Skin epidermis (tissue), 12 donors: ENCODE results near the gene ZNF407.
"Not testable (repeated sequence)": the region's sequence is repeated elsewhere in the genome, so short reads cannot be mapped to it uniquely, and the experiment has no call there.

Experiments used
- H3K27ac ChIP-seq, 21 experiments: fragments of 200-600 bp; sonication (generic) in 11 of 21; one replicate each; pipeline ENCODE4 v1.5.0; 2020; ENCODE audit warnings: mild to moderate bottlenecking in 3 of 21, inconsistent platforms in 2 of 21, moderate library complexity in 2 of 21
- H3K4me3 ChIP-seq, 7 experiments: fragments of 200-600 bp; sonication (generic) in 2 of 7; one replicate each; pipeline ENCODE4 v1.5.0; 2020; ENCODE audit warnings: inconsistent platforms in 2 of 7, mild to moderate bottlenecking in 2 of 7, moderate library complexity in 1 of 7

Gene ZNF407

DNA sequence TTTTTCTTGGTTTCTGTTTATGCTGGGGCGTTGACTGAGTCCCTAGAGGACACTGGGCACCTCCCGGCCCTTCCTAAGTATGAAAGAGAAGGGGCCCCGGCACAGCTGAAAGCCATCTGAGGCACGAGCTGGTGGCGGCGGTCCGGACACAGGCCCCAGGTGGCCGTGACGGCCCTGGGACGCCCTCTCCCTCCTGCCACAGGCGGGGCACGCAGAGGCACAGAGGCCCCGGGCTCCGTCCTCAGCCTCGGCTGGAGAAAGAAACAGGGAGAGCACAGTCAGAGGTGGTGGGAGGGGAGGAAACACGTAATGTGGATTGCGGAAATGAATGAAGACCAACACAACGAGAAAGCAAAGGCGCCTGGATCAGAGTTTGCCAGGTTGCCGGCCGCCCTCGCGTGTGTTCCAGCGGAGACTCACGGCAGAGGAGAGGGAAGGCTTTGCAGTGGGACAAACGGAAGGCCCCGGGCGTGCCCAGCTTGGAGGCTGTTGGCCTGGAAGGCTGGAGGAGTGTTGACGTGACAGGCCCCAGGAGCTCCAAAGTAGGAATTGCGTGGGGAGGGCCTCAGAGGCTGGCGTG, 492.2 kb downstream of the ZNF407 start:
- H3K27ac ChIP-seq, result no peak overlapping the region
- no peak overlapping the region for H3K4me3 ChIP-seq

DNA sequence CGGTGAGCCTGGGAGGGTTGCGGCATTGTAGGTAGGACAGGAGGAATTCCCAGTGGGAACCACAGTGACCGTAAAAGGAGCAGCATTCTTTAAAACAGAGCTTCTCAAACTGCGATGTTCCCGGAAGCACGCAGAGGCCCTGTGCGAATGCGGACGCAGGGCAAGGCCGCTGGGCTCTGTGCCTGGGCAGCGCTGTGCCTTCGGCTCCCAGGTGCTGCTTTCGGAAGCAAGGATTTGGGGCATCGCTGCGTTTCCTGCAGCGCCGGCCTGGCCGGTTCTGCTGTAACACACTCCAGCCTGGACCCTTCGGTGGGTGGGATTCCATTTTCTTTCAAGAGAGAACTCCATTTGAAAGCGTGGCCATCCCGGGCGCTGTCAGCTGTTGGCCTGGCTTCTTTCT, 492.7 kb downstream of the ZNF407 start:
- no peak overlapping the region for H3K27ac ChIP-seq
- H3K4me3 ChIP-seq, result no peak overlapping the region

GRCh38 chr18:75097491-75098225, 500.0 kb downstream of the ZNF407 start:
- H3K4me3 ChIP-seq, result no peak overlapping the region
- no peak overlapping the region for H3K27ac ChIP-seq

- Histone ChIP-seq H3K27ac (no peak overlapping the region), H3K4me3 (no peak overlapping the region)
Measured at GRCh38 chr18:75100832-75101630, 503.4 kb downstream of the ZNF407 start.

DNA sequence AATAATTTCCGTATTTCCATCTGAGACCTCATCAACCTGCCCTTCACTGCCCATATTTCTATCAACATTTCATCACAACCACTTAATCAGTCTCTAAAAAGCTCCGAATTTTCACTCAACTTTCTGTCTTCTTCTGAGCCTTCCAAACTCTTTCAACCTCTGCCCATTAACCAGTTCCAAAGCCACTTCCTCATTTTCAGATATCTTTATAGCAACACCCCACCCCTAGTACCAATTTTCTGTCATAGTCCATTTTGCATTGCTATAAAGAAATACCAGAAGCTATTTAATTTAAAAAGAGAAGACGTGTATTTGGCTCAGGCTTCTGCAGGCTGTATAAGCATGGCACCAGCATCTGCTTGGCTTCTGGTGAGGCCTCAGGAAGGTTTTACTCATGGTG, 504.2 kb downstream of the ZNF407 start:
- no peak overlapping the region for H3K4me3 ChIP-seq
- H3K27ac ChIP-seq, result no peak overlapping the region

GRCh38 chr18:75104029-75104428, 506.4 kb downstream of the ZNF407 start:
- not testable (repeated sequence) for H3K27ac ChIP-seq, H3K4me3 ChIP-seq

DNA sequence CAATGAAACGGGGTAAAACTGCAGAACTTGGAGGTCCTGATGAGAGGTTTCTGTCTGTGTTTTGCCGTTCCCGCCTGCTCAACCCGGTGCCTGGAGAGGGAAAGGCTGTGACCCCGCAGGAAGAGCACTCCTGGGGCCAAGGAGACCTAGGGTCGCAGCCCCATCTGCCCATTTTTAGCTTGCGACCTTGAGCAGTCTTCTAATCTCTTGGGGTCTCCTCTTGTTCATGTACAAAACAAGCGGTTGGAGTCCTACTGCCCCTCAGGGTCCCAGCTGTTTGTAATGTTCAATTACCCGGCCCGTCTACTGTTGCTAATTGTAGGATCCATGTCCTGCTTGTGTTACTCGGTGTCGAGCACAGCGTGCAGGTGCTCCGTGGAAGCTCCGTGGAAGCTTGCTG, 506.8 kb downstream of the ZNF407 start:
- no peak overlapping the region for H3K4me3 ChIP-seq
- no peak overlapping the region for H3K27ac ChIP-seq

DNA sequence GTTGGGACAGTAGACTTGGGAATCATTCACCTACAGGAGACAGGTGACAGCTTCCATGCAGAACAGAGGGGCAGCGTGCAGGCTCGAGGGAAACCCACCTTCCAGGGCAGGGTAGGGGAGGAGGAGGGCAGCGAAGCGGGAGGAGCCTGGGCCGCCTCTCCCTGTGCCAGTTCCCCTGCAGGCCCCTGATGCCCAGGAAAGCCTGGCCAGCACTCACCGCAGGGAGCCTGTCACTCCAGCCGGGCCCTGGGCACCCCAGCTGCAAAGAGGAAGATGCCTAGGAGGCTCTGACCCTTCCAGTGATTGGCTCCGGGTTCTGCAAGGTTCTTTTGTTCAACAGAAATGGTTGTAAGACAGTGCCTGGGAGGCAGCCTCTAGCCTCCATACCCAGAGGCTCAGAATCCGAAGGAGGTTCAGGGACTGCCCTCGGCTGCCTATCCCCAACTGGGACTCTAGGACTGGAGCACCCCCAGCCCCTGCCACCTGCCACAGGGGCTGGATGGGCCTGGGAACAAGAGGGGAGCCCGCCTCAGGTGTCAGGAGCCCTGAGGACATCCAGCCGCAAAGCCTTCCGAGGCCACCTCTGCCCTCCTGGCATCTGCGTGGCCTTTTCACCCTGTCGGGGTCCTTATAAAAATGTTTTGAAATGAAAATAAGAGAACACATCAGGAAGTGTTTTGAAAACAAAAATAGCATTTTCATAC, 508.0 kb downstream of the ZNF407 start:
- Histone ChIP-seq H3K27ac (no peak overlapping the region), H3K4me3 (no peak overlapping the region)

- Histone ChIP-seq H3K27ac (no peak overlapping the region), H3K4me3 (no peak overlapping the region)
Measured at GRCh38 chr18:75106746-75107145, 509.1 kb downstream of the ZNF407 start.

- Histone ChIP-seq H3K27ac (no peak overlapping the region), H3K4me3 (no peak overlapping the region)
Measured at GRCh38 chr18:75107196-75107930, 509.7 kb downstream of the ZNF407 start.

DNA sequence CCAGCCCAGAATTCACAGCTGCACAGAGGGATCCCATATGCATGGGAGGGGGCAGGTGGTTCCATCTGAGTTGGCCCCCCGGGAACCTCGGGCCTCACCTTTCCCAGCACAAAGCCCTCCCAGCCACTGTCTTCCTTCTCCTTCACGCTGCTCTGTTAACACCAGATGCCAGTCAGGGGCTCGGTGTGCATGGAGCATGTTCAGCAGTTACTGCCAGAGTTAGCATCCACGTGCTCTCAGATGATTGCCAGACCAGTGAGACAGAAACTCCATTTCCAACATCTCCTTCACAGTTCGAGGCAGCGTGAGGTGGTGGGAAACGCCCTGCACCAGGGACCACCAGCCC, 510.2 kb downstream of the ZNF407 start:
- H3K4me3 ChIP-seq, result no peak overlapping the region
- no peak overlapping the region for H3K27ac ChIP-seq

- Histone ChIP-seq H3K27ac (no peak overlapping the region), H3K4me3 (no peak overlapping the region)
Measured at GRCh38 chr18:75108579-75109318, 511.1 kb downstream of the ZNF407 start.

GRCh38 chr18:75109319-75109691, 511.6 kb downstream of the ZNF407 start:
- Histone ChIP-seq H3K27ac (no peak overlapping the region), H3K4me3 (no peak overlapping the region)

- H3K4me3 ChIP-seq, result no peak overlapping the region
- H3K27ac ChIP-seq, result no peak overlapping the region
Measured at GRCh38 chr18:75109819-75110218, 512.1 kb downstream of the ZNF407 start.

DNA sequence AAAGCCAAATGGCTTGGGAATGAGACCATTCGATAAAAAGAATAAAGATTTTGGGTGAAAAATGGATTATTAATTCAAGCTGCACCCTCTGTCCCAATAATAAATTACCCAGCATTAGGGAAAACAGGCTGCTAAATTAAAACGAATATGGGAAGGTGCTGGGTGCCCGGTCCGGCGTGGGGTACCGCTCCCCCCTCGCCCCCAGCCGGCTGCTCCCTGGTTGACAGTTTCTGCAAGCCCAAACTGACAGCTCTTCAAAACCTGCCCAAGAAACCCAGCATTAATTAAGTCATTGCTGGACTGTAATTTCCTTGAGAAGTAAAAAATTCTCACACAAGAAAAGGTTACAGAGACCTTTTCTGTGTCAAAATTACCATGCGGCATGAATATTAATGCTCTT, 512.6 kb downstream of the ZNF407 start:
- Histone ChIP-seq H3K4me3 (no peak overlapping the region), H3K27ac (no peak overlapping the region)

GRCh38 chr18:75110846-75111415, 513.3 kb downstream of the ZNF407 start:
- H3K4me3 ChIP-seq, result no peak overlapping the region
- no peak overlapping the region for H3K27ac ChIP-seq

DNA sequence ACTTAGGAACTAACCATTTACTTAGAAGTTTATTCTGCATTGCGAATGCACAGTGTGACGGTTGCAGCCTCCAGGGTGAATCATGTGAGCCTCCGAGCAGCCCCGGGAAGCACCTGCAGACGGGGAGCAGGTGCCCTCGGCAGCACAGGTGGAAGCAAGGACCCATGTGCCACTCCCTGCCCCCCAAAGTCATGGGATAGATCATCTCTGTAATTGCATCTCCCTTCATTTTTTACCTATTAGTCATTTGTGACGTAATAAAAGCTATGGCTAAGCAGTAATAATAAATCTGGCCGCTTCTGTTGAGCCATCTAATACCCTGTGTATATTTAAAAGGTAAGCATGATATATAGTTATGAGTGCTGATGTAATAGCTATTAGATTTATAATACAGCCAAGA, 514.1 kb downstream of the ZNF407 start:
- Histone ChIP-seq H3K27ac (no peak overlapping the region), H3K4me3 (no peak overlapping the region)

- no peak overlapping the region for H3K4me3 ChIP-seq
- no peak overlapping the region for H3K27ac ChIP-seq
Measured at GRCh38 chr18:75112186-75113096, 514.8 kb downstream of the ZNF407 start.
